Stimulated activated CD4-positive, alpha-beta T cell treated with anti-CD3 and anti-CD28 coated beads, Interleukin-1b, Interleukin-23, amount 100 ng/mL, for 1 hour (primary cell): ENCODE data around the gene SLC12A9.

Source experiments
- DNase-seq, 2 donors: peaks; one replicate each; pipeline ENCODE4 v3.0.0-alpha.2; 2020; ENCODE audit warnings: low read depth in 2 of 2

Gene SLC12A9

DNA sequence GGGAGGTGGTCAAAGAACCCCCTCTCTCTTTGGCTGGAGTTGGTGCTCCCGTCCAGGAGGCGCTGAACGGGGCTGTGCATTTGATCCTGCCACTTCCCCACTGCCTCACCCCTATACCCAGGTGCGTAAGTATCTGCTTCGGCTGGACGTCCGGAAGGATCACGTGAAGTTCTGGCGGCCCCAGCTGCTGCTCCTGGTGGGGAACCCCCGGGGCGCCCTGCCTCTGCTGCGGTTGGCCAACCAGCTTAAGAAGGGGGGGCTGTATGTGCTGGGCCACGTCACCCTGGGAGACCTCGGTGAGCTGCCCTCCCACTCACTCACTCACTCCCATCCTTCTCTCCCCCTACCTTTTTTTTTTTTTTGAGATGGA lies 9.1 kb downstream of the SLC12A9 start:
- DNase-seq = no peak

DNA sequence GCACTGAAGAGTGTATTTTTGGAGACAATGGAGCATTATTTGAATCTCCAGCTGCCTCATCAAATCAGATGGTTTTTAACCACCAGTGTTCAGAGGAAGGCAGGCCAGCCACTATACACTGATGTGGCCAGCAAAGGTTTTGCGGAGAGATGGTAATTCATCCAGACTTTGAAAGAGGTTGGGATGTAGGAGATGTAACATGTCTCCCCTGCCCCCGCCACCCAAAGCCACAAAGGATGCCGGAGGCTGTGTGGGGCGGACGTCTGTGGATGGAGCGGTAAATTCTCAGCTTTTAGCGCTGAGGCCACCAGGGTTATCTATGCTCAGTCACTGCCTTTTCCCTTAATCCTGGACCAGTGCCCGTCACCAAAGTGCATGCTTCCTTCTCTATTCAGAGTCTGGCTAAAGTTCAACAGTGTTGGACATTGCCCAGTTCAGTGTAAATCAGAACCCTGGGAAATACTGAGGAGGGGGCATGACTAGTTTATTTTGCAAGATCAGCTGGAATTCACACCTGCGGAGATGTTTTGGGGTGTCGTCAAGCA lies 11.0 kb downstream of the SLC12A9 start:
- no peak for DNase-seq

DNA sequence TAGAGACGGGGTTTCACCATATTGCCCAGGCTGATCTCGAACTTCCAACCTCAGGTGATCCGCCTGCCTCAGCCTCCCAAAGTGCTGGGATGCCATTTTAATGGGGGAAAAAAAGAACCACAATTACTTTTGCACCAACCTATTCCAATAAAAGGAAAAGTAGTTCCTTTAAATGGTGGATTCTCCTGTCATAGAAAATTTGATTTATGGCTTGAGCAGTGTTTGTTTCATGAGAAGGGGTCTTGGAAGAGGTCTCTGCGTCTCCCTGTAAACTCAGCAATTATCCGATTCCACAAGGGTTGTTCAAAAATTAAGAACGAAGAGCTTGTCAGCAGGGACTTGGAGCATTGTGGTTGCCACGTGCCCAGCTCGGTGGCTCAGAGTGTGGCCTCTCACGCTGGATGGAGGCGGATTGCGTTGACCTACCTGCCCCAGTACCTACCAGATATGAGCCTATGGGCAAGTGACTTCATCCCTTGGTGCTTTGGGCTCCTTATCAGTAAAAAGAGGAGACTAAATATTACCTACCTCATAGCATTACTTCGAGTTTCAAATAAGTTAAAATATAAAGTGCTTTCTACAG lies 11.8 kb downstream of the SLC12A9 start:
- no peak for DNase-seq

DNA sequence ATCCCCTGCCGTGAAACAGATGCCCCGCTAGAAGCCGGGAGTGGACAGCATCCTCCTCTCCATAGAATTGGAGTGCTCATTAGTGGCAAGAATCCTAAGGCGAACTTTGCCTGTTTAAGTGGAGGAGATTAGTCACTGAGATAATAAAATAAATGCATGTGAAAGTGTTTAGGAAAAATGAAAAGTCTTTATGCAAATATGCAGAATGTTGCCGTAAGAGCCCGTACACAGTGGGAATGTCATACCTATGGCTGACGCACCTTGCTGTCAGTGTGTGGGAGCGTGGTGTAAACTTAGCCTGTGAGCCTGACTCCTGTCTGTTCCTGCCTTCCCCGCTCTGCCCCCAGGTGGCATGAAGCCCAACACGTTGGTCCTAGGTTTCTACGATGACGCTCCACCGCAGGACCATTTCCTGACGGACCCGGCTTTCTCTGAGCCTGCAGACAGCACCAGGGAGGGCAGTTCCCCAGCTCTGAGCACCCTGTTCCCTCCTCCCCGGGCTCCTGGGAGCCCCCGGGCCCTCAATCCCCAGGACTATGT lies 12.9 kb downstream of the SLC12A9 start:
- DNase-seq = no peak

DNA sequence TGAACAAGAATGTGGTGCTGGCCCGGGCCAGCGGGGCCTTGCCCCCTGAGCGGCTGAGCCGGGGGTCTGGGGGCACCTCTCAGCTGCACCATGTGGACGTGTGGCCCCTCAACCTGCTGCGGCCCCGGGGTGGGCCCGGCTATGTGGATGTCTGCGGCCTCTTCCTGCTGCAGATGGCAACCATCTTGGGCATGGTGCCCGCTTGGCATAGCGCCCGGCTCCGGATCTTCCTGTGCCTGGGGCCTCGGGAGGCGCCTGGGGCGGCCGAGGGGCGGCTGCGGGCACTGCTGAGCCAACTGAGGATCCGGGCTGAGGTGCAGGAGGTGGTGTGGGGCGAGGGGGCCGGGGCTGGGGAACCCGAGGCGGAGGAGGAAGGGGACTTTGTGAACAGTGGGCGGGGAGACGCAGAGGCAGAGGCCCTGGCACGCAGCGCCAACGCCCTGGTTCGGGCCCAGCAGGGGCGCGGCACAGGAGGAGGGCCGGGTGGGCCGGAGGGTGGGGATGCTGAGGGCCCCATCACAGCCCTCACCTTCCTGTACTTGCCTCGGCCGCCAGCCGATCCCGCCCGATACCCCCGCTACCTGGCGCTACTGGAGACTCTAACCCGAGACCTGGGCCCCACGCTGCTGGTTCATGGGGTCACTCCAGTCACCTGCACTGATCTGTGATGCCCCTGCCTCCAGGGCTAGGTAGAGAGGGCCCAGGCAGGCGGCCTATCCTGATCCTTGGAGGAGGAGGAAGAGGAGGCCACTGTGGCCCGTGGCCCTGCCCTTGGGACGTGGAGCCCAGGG lies 13.6 kb downstream of the SLC12A9 start:
- DNase-seq = no peak

DNA sequence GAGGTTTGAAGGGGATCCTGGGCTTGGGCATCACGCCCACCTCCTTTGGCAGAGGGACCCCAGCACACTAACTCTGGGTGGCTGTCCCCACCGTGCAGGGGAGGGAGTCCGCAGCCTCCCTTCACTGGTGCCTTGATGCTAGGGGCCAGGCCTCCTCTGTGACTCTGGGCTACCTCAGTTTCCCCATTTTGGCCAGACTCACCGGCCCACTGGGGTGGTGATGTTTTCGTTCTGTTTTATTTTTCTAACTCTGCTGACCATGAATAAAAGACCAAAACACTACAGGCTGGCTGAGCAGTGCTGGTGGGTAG lies 14.2 kb downstream of the SLC12A9 start:
- DNase-seq = no peak

DNA sequence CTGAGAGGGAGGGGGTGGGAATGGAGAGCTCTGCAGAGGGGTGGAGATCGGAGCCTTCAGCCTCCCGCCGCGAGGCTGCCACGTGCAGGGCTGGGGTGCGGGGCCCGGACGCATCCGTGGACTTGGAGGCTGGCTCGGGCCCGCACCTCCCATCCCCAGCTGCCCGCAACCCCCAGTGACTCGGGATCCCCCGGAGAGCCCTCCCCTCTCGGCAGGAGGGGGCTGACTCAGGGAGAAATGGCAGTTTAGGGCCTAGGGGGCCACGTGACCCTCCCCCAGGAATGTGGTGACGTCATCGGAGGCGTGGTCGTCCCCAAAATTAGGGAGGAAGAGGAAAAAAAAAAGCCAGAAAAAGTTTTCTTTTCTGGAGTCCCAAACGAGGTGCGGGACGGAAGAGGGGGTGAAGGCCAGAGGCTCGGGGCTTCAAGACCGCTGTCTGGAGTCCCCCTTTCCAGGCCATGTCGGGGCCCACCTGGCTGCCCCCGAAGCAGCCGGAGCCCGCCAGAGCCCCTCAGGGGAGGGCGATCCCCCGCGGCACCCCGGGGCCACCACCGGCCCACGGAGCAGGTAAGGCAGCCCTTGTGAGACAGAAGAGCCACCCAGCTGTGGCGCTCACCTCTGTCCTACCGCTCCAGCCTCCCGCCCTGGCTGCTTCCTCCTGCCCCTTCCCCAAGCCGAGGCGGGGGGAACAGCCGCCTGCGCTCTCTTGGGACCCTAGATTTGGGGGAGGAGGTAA lies 14.7 kb downstream of the SLC12A9 start, which contains the start of gene TRIP6:
TSS of gene TRIP6 (plus strand) at position 348 of the 736 bp plus-strand sequence. CDS start at position 459, 111 bp downstream.
- no peak for DNase-seq

DNA sequence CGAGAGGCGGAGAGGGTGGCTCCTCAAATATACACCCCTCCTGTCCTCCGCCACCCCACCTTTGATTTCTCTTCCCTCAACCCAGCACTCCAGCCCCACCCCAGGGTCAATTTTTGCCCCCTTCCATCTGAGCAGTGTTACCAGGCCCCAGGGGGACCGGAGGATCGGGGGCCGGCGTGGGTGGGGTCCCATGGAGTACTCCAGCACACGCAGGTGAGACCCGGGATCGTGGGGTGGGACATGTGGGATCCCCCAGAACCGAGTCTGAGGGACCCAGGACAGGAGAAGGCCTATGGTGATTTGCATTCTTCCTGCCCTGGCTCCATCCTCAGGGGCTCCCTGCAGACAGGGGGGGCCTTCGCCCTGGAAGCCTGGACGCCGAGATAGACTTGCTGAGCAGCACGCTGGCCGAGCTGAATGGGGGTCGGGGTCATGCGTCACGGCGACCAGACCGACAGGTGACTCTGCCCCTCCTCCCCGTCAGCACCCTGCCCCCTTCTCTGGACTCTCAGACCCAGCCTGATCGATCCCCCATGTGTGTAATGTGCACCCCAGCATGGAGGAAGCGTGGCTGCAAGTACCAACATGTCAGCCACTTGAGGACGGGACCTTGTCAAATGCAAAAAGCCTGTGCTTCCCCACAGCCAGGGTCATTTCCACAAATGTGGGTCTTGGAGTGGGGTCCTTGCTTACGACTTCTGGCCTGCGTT lies 15.4 kb downstream of the SLC12A9 start:
- no peak for DNase-seq

DNA sequence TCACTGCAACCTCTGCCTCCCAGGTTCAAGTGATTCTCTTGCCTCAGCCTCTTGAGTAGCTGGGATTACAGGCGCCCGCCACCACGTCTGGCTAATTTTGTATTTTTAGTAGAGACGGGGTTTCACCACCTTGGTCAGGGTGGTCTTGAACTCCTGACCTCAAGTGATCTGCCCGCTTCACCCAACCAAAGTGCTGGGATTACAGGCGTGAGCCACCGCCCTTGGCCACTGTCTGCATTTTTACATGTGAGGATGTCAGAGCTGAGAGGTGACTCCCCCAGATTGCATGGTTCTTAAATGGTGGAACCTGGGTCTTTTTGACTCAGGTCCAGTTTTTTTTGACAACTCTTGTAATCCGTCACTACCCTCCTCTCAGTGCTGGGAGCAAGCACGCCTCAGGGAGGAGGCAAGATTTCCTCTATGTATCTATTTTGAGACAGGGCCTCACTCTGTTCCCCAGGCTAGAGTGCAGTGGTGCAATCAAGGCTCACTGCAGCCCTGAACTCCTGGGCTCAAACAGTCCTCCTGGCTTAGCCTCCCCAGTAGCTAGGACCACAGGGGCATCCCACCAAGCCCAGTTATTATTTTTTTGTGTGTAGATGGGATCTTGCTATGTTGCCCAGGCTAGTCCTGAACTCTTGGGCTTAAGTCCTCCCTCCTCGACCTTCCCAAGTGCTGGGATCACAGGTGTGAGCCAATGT lies 21.2 kb downstream of the SLC12A9 start:
- DNase-seq = no peak

DNA sequence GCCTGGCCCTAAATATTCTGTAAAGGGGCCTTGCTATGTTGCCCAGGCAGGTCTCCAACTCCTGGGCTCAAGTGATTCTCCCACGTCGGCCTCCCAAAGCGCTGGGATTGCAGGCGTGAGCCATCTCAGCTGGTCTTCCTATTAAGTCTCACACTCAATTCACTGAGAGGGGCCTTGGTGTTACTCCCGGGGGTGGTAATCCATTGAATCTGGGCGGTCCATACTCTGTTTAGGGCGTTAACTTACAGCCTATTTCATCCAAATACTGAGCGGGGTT lies 21.7 kb downstream of the SLC12A9 start:
- DNase-seq = no peak

DNA sequence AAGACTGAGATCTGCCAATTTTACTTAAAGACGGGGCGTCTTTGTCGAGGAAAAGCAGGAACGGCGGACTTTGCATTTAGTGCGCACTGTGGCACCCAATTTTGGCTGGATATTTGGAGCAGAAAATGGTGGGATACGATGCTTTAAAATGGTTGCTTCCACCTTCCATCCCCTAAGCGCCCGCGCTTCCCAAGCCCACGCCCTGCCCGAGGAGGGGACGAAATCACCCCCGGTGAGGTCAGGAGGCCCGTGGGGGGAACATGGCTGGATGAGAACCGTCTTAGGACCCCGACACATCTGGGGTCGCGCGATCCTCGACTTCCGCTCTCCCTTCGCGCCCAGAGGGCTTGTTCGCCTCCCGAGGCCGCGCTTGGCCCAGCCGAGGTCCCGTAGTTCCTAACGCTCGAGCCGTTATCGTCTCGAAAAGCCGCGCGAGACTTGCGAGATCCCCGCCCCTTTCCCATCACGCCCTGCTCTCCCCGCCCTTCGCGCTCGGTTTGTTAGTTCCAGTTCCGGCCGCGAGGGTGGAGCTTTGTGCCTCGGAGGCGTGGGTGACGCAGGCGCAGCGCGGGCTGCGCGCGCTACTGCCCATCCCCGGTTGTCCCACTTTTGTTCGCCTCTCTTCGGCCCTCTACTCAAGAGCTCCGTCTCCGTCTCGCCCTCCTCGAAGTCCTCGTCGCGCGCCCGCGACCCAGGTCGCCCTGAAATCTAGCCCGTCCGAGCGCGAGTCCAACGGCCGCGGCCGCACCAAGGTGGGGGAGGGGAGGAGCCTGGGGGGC lies 22.3 kb downstream of the SLC12A9 start, which contains the start of gene SRRT:
TSS of gene SRRT (plus strand) at position 527 of the 779 bp plus-strand sequence. CDS start 488 bp downstream, outside the sequence.
- peak; percentile 93 to 96 for DNase-seq

DNA sequence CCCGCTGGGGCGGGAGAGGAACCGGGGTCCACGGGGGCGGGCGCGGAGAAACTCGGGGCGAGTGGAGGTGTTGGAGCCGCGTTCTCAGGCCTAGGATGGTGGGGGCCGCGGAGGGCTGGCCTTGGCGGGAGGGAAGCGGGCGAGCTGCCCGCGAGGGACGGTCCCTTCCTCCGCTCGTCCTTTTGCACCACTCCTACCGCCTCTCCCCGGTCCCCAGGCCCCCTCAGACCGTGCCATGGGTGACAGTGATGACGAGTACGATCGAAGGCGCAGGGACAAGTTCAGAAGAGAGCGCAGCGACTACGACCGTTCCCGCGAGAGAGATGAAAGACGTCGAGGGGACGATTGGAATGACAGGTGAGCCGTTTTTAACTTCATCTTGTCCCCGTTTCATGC lies 22.8 kb downstream of the SLC12A9 start:
- DNase-seq = no peak

DNA sequence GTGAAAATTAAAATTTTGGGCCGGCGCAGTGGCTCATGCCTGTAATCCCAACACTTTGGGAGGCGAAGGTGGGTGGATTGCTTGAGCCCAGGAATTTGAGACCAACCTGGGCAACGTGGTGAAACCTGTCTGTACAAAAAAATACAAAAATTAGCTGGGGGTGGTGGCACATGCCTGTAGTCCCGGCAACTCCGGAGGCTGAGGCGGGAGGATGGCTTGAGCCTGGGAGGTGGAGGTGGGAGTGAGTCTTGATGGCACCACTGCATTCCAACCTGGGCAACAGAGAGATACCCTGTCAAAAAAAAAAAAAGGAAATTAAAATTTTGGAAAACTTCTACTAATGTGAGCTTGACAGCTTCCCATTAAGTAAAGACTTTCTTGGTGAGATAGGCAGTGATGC lies 25.5 kb downstream of the SLC12A9 start:
- DNase-seq = no peak

DNA sequence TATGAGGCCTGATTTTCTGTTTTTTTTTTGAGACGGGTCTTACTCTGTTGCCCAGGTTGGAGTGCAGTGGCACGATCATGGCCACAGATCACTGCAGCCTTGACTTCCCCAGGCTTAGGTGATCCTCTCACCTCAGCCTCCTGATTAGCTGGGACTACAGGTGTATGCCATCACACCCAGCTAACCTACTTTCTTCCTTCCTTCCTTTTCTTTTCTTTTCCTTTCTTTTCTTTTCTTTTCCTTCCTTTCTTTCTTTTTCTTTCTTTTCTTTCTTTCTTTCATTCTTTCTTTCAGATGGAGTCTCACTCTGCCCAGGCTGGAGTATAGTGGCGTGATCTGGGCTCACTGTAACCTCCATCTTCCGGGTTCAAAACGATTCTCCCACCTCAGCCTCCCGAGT lies 26.2 kb downstream of the SLC12A9 start:
- no peak for DNase-seq

DNA sequence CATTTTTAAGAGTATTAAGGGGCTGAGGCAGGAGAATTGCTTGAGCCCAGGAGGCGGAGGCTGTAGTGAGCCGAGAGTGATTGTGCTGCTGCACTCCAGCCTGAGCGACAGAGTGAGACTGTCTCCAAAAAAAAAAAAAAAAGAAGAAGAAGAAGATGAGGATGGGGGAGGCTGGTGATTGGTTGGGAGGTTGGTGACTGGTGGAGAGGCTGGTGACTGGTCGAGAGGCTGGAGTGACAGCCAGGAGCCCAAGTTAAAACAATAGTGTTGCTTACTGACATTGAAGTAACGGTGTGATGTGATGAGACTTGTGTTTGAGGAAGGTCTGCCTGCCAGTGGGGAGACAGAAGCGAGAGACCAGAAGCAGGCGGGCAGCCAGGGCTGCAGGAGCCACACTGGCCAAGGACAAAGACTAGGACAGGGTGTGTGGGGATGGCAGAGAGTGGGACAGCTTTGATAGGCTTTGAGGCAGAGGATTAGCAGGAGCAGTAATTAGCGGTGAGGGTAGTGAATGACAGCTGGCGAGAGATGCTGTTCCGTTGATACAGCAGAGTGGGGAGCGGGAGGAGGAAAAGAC lies 27.3 kb downstream of the SLC12A9 start:
- no peak for DNase-seq

DNA sequence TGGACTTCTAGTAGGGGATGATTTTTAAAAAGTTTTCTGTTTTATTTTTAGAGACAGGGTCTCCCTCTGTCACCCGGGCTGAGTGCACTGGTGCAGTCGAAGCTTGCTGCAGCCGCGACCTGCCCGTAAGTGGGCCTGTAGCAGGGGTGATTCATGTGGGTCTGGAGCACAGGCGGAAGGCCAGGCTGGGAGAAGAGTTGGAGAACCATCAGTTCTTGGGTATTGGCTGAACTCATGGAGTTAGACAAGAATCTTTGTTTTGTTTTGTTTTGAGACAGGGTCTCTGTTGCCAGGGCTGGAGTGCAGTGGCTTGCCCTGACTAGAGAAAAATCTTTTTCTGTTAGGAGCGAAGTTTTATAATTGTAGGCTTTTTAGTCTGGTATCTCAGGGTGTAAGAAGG lies 28.1 kb downstream of the SLC12A9 start:
- DNase-seq = no peak

DNA sequence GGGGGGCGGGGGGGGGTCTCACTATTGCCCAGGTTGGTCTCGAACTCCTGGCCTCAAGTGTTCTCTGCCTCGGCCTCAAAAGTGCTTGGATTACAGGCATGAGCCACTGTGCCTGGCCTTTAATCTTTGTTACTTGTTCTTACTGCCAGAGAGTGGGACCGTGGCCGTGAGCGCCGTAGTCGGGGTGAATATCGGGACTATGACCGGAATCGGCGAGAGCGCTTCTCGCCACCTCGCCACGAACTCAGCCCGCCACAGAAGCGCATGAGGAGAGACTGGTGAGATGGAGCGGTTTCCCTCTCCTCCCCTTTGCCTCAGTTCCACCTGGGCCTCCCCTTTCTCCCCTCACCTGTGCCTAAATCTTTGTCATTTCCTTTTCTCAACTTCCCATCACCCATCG lies 28.6 kb downstream of the SLC12A9 start:
- no peak for DNase-seq

DNA sequence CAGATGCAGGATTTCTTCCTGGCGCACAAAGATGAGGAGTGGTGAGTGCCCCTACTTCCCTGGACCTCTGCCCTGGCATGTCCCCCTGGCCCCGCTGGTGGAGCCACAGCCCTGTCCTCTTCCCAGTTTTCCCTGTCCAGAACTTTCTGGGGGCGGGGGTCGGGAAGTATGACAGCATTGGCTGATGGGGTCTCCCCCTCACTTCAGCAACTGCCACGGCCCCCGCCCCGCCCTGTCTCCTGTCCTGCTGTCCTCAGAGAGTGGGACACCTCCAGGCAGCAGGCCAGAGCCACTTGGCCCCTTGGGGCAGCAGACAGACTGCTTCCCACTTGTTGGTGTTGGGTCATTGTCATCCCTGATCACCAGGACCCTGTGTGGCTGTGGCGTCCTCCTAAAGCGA lies 29.7 kb downstream of the SLC12A9 start:
- no peak for DNase-seq

DNA sequence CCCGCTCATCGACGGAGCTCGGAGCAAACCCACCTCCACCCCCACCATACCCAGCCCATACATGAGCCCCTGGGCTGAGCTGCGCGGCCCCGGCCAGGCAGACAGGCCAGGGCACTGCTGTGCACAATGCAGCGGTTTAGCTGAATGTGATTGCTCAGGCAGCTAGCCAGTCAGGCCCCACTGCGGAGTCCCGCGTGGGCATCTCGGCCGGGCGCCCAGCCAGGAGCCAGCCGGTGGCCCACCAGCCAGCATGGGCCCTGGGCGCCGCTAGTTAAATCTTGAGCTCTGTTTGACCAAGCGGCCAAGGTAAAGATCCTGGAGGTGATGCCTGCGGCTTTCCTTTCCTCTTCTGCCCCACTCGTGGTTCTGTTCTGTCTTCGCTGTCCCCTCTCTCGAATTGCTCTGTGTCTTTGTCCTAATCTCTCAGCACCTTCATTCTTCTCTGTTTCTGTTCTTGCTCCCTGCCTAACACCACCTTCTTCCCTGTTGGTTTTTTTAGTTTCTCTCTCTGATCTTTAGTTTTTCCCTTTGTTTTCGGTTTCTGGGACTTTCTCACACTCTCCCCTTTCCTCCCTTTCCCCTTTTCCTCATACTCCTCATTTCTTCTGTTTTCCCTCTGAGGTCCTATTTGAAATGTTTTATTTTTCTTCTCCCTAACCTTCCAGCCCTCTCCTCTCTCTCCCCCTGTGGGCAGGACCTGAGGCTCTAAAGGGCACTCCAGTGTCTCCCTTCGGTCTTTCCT lies 30.4 kb downstream of the SLC12A9 start:
- DNase-seq = no peak
